ENCODE measurements around the gene PARP16.
"Not testable (repeated sequence)": the region's sequence is repeated elsewhere in the genome, so short reads cannot be mapped to it uniquely, and the experiment has no call there.

Gene PARP16

GRCh38 chr15:65275104-65275727, 11.5 kb downstream of the PARP16 start:
- no peak for DNase-seq

DNA sequence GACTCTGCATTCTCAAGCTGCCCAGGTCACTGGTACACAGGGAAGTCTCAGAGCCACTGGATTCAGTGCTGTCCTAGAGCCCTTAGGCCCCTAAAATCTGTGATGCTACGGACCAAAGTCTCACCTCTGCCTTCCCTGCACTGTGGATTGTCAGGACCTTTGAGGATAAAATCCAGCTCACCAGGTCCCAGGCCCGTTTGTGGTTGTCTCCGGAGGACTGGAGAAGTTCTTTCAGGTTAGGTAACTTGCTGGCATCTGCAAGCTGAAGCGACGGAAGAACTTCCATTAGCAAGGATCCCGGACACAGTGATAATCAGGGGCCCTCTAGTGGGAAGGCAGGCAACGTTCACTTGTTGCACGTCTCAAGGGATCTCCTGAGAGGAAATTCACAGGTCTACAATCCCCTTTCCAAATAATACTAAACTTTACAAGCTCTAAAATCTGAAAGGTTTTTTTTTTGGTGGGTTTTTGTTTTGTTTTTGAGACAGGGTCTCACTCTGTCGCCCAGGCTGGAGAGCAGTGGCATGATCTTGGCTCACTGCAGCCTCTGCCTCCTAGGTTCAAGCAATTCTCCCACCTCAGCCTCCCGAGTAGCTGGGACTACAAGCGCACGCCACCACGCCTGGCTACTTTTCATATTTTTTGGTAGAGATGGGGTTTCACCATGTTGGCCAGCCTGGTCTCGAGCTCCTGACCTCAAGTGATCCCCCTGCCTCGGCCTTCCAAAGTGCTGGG, 15.7 kb downstream of the PARP16 start:
- peak; percentile 78 for DNase-seq

DNA sequence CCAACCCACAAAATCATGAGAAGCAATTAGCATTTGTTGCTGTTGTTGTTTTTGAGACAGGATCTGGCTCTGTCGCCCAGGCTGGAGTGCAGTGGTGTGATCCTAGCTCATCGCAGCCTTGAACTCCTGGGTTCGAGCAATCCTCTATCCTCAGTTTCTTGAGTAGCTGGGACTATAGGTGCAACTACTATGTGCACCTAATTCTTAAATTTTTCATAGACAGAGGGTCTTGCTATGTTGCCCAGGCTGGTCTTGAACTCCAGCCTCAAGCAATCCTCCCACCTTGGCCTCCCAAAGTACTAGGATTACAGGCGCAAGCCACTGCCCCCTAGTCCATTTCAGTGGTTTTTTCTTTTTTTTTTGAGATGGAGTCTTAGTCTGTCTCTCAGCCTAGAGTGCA, 18.3 kb downstream of the PARP16 start:
- DNase-seq, result no peak

DNA sequence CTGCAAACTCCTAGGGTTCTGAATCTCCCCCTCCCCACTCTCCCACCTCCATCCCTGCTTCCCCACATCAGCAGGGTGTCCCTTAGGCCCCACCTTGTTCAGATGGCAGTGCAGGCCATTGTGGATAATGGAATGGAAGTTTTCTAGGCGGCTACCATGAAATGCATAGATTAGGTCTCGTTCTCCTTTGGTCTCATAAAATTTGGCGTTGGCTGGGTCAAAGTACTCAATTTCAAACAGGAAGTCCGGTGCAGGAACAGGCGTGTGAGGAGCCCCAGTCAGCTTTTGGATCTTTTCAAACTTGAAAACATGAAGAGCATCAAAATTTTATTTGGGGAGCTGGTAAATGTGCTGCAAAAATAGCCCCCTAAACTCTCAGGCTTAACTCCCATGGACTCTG, 20.2 kb downstream of the PARP16 start:
- no peak for DNase-seq

- DNase-seq, result no peak
Measured at GRCh38 chr15:65264863-65265430, 21.7 kb downstream of the PARP16 start.

- DNase-seq, result no peak
Measured at GRCh38 chr15:65263313-65263712, 23.4 kb downstream of the PARP16 start.

- DNase-seq, result no peak
Measured at GRCh38 chr15:65260968-65261367, 25.7 kb downstream of the PARP16 start.

DNA sequence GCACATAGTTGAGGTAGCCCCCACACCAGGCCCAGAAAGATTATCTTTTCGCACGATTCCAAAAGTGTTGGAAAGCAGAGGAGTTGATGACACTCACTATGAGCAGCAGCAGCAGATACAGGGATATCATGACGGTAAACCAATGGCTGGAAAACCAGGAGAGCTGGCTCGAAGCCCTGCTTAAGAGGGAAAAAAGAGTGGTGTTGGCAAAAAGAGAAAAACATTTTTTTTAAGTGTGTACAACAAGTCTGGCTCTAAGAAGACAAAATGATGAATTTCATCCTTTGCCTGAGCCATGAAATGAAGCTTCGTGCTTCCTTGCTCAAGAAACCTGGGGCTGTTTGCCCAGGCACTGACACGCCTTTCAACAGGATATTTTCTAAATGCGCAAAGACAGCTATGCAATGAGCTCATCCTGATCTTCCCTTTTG, 27.3 kb downstream of the PARP16 start:
- DNase-seq, result no peak

DNA sequence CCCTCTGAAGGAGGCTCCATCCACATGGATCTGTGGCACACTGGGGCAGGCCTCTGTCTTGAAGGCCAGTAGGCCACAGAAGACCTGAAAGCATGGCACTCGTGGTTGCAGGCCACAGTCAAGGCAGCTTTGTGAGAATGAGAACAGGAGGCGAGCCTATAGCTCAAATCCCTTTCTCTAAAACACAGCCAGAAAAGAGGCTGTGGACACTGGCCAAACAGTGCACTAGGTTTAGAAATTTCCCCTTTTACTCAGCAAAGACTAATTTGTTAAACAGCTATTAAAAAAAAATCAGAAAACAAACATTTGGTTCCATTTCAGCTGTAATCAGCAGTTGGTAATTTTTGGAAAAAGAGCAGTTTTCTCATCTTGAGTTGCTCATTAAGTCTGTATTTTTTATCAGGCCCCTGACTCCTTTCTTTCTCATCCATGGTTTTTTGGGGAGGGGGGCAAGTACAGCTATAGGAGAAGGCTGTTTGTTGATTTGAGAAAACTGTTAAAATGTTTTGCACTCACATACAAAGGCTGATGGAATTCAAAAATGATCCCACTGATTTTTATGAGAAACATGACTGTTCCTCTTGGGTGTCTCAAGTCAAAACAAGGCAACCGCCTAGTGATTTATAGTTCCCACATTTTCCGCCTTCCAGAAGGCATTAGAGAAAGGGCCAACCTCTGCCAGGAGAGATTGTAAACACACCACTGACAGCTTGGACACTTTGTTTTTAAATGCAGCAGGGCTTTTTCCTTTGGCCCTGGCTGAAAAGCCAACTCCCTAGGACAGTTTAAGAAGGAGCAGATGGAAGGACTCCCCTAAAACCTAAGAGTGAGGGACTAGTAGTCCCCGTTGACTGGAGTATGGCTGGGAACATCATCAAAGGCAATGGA, 28.1 kb downstream of the PARP16 start:
- DNase-seq, result peak; percentile 52

- DNase-seq, result no peak
Measured at GRCh38 chr15:65255486-65256140, 31.1 kb downstream of the PARP16 start.

DNA sequence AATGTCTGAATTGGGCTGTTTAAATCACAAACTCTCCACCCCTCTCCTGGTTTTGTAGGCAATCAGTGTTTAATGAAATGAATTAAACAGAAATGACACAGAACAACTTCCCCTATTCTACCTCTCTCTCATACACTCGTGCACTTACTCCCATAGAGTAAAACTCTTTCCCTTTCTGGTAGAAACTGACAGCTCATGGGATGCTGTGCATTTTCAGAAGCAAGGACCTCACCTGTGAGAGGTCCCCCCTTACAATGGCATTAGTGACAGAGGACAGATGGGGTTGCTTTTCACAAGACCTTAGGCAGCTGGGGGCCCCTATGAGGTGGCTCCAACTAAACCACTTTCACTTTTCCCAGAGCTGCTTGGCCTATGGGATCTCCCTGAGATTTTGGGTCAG, 31.9 kb downstream of the PARP16 start:
- DNase-seq, result no peak

DNA sequence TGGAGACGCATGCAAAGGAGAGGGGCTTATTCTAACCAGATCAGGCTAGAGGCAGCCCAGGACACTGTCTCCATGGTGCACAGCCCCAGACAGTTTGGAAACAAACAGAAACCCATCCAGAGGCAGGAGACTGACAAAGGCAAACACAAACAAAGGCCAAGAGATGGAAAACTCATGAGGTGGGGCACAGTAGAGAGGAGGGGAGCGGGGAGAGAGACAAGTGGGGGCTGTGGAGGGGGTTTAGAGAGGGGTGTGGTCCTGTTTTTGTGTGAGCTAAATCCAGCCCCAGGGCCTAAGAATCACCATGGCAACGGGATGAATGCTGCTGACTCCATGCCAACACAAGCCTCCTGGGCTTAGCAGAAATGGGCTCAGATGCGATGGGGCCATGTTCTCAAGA, 32.3 kb downstream of the PARP16 start:
- no peak for DNase-seq

- no peak for DNase-seq
Measured at GRCh38 chr15:65249641-65250040, 37.0 kb downstream of the PARP16 start.

GRCh38 chr15:65248511-65249255, 38.0 kb downstream of the PARP16 start:
- peak; percentile 55 for DNase-seq

GRCh38 chr15:65246939-65247338, 39.7 kb downstream of the PARP16 start:
- no peak for DNase-seq

- DNase-seq, result no peak
Measured at GRCh38 chr15:65246026-65246714, 40.5 kb downstream of the PARP16 start.

- DNase-seq, result peak; percentile 49
Measured at GRCh38 chr15:65245096-65245856, 41.4 kb downstream of the PARP16 start.

DNA sequence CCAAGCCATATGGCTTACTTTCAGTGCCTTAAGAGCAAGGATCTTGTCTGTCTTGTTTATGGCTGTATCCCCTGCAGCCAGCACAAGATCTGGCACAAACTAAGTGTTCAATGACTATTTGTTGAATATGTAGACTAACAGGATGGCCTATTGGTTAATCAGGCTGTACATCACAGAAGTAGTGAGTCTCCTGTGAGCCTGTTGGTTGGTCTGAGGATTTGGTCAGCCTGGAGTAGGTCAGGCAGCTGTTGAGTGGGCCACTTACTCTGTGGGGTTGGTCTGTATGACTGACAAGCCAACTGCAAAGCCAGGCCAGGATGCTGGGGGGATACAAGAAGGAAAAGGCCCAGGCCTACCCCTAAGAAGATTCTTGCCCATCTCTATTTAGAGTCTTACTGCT, 42.0 kb downstream of the PARP16 start:
- DNase-seq, result no peak

GRCh38 chr15:65236443-65236842, 50.2 kb downstream of the PARP16 start:
- not testable (repeated sequence) for DNase-seq

DNA sequence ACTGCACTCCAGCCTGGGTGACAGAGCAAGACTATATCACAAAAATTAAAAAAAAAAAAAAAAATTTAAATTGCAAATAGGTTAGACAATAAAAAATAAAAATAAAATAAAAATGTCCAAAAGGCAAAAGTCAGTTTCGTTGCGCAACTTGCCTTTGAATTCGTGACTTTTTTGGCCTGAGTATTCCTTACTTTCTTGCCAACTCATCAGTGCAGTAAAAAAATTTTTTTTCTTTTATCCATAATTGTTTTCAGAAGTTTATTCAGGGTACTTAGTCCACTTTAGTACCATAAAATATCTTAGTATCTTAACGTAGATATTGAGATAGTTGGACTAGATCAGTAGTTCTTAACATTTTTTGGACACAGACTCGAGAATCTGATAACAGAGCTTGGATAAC, 53.0 kb downstream of the PARP16 start:
- DNase-seq, result no peak

- no peak for DNase-seq
Measured at GRCh38 chr15:65232520-65232919, 54.2 kb downstream of the PARP16 start.
